Measurements from ENCODE around the gene MAN1A2.

DNA sequence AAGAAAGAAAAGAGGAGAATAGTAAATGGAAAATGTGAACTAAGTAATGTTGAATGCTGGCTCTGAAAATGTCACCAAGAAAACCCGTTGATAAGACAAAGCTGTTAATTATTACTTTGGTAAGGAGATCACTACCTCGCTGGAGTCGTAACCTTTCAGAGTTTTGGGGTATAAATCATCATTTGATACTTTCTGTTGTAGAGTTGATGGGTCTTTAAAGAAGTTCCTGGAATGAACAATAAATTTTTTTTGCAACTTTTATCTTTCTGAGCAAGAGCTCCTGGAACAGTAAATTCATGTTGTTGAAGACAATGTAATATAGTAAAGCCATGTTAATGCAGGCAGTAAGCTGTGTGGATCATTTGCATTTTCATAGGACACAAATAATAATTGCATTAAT lies 46.2 kb downstream of the MAN1A2 start:
- TF ChIP-seq EZH2 (IDR thresholded peaks at IDR 0.05) (no peak), POLR2AphosphoS5 (IDR thresholded peaks at IDR 0.05; ENCODE audit: borderline replicate concordance, low read depth, low read length) (no peak)
